GM13976 (cell line): ENCODE measurements around the gene GLG1.

Experiments used
- DNase-seq: peaks from one replicate; pipeline ENCODE4 v3.0.0; 2012; ENCODE audit warnings: low spot score
- CTCF ChIP-seq: IDR thresholded peaks from 2 replicates; pipeline ENCODE4 v1.5.1; 2012; ENCODE audit warnings: borderline replicate concordance, mild to moderate bottlenecking; ENCODE audit not compliant: insufficient read depth; ENCODE audit errors: extremely low read depth, missing control alignments, control extremely low read depth
- in situ Hi-C: fragments of 300-500 bp; cut with MboI; formaldehyde crosslinking; loops from one replicate; pipeline ENCODE4 v1.12.0; 2022; ENCODE audit warnings: low sequenced_read_pairs, mixed read lengths, inconsistent platforms; ENCODE audit not compliant: unreplicated experiment

The GLG1 gene

GRCh38 chr16:74456290-74456625 is 150.7 kb downstream of the GLG1 start:
- no peak for TF ChIP-seq CTCF
- in situ Hi-C loops = loop anchor here (25.0 kb wide), 1 partner anchor 156 kb away; the partner anchor contains the start of gene GLG1
- DNase-seq = no peak

GRCh38 chr16:74455619-74456289 is 151.2 kb downstream of the GLG1 start:
- in situ Hi-C loops = loop anchor here (25.0 kb wide), 1 partner anchor 157 kb away; the partner anchor contains the start of gene GLG1

GRCh38 chr16:74455213-74455612 is 151.7 kb downstream of the GLG1 start:
- DNase-seq = no peak
- no peak for TF ChIP-seq CTCF
- in situ Hi-C loops = loop anchor here (25.0 kb wide), 1 partner anchor 157 kb away; the partner anchor contains the start of gene GLG1

More at GRCh38 chr16:74455619-74456289, 151.2 kb downstream of the GLG1 start:
- no peak for TF ChIP-seq CTCF
- DNase-seq = no peak

- TF ChIP-seq CTCF = no peak
- in situ Hi-C loops = loop anchor here (25.0 kb wide), 1 partner anchor 160 kb away; the partner anchor contains the start of gene GLG1
- peak; percentile 71 for DNase-seq
These were observed 154.8 kb downstream of the GLG1 start for GRCh38 chr16:74451951-74452758.

- no peak for TF ChIP-seq CTCF
- no peak for DNase-seq
- in situ Hi-C loops = loop anchor here (25.0 kb wide), 1 partner anchor 161 kb away; the partner anchor contains the start of gene GLG1
These were observed 155.8 kb downstream of the GLG1 start for GRCh38 chr16:74450967-74451760.

DNA sequence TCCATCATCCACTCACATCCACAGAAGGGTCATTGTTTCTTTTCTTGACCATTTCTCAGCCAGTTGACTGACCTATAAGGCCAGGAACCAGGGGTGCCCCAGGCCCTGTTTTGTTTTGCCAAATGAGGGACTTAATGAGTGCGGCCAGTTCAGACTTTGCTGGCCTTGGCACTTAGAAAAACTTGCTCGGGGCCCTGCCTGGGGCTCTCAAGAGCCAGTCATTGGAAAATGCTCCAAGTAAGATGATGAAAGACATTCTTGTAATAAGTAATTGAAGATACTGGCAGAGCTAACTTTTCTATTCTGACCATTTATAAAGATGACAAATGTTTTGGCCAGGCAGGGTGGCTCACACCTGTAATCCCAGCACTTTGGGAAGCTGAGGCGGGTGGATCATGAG is 156.7 kb downstream of the GLG1 start:
- no peak for DNase-seq
- in situ Hi-C loops = loop anchor here (25.0 kb wide), 1 partner anchor 162 kb away; the partner anchor contains the start of gene GLG1
- no peak for TF ChIP-seq CTCF
